Upper lobe of left lung (tissue), 6 donors: ENCODE measurements around the gene PROSER3. TPM values are rescaled to one million over a fixed set of nuclear protein-coding genes. Genes with fewer than 3 reads are reported as not detected.

Experiments used
- ATAC-seq, 2 donors: fragments of 200-7000 bp; cut with Tn5 transposase; one replicate each; pipeline ENCODE4 v1.9.1; 2022; ENCODE audit warnings: mild to moderate bottlenecking in 2 of 2, moderate library complexity in 2 of 2; ENCODE audit not compliant: low FRiP score in 2 of 2
- DNase-seq, 2 donors: peaks; one replicate each; pipeline ENCODE4 v3.0.0-alpha.2; 2019 to 2020
- H3K27ac ChIP-seq, 4 donors: fragments of 200-600 bp; sonication (generic); one replicate each; pipeline ENCODE4 v1.5.1; 2016 to 2019
- H3K27me3 ChIP-seq, 4 donors: fragments of 200-600 bp; sonication (generic); one replicate each; pipeline ENCODE4 v1.5.1; 2017 to 2019
- H3K36me3 ChIP-seq, 4 donors: fragments of 200-600 bp; sonication (generic); one replicate each; pipeline ENCODE4 v1.5.1; 2016 to 2019
- H3K4me1 ChIP-seq, 4 donors: fragments of 200-600 bp; sonication (generic); one replicate each; pipeline ENCODE4 v1.5.1; 2018 to 2019
- H3K4me3 ChIP-seq, 4 donors: fragments of 200-600 bp; sonication (generic); one replicate each; pipeline ENCODE4 v1.5.1; 2017 to 2019; ENCODE audit warnings: mild to moderate bottlenecking in 2 of 4, moderate library complexity in 1 of 4
- H3K9me3 ChIP-seq, 4 donors: fragments of 200-600 bp; sonication (generic); one replicate each; pipeline ENCODE4 v1.5.1; 2018 to 2019
- EP300 ChIP-seq, 4 donors: sonication (generic); formaldehyde crosslinking; IDR thresholded peaks; one replicate each; pipeline ENCODE4 v1.5.1; 2017; ENCODE audit warnings: antibody characterized with exemption in 4 of 4, control low read depth in 2 of 4
- POLR2A ChIP-seq, 4 donors: fragments of 450-650 bp; IDR thresholded peaks; one replicate each; pipeline ENCODE4 v1.5.1; 2016 to 2017; ENCODE audit warnings: antibody characterized with exemption in 4 of 4, mild to moderate bottlenecking in 2 of 4
- POLR2AphosphoS5 ChIP-seq, 2 donors: sonication (generic); formaldehyde crosslinking; IDR thresholded peaks; one replicate each; pipeline ENCODE4 v1.5.1; 2017; ENCODE audit warnings: antibody characterized with exemption in 2 of 2
- WGBS, 2 donors: methylation state at CpG; one replicate each; pipeline ENCODE4 v1.1.5; 2017 to 2018; 5-methylcytosine and 5-hydroxymethylcytosine counted together
- total RNA-seq, 6 donors: library from RNA; depleted of rRNA in 4 of 6; stranded (reverse); fragments of >200 nt in 4 of 6; gene quantifications; one replicate each; pipeline versions ENCODE4 v1.1.0 to v1.2.1, GENCODE V29; 2016 to 2021
- TF ChIP-seq, protein P1 (sequence below), 6 experiments: fragments of 450-650 bp in 4 of 6; fragments of 200-600 bp in 2 of 6; sonication (generic) in 2 of 6; IDR thresholded peaks; one replicate each; pipeline ENCODE4 v1.5.1; 2016 to 2019; ENCODE audit warnings: antibody characterized with exemption in 6 of 6
- donor health status: DM: no; HTN: no; CAD: no; lungs with moderate emphysema.
- donor health status: DM: no; HTN: yes; CAD: no; lungs with severe emphysema.

The PROSER3 gene
- total RNA-seq, 6 donors from 2014 or later = 13.8 to 32.5 (median 19.5) TPM

DNA sequence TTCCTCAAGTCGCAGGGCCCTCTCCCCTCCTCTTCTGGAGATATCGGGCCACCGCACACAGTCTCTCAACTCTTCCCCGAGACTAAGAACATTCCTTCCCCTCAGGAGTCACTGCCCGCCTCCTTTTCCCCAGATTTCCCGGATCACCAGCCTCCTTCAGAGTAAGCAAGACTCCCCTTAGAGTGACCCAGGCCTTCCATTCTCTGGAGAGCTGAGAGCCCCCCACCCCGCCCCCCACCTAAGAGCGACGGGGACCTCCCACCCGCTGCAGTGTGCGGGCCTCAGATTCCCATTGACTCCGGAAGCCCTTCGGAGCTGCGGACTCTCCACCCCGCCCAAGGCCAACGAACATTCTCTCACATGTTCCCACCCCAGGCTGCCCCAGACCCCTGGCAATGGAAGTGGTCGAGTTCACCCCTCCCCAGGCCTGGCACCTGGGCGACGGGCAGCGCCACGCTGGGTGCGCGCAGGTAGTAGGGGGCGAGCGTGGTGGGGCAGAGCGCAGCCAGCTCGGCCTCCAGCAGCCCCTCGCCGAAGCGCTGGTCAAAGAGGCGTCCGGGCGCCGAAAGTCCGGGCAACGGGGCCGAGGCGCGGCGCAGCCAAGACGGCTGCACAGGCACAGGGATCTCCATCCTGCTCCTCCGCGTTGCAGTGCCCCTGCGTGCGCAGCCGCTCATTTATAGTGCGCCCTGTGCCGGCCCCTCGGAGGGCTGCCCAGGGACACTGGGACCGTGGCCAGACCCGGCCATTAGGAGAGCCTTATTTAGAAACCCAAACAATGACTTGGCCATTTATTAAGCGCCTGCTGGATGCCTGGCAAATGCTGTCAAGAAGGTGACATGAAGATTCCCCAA, 1.4 kb upstream of the PROSER3 start, which contains the start of gene HSPB6:
TSS of gene HSPB6 (minus strand) at position 653 of the 854 bp plus-strand sequence. CDS start at position 632, 21 bp downstream.
- H3K27ac ChIP-seq = peak within 1 kb of the TSS; percentile 92 to 98 (median 95)
- H3K4me1 ChIP-seq = peaks cover 32 to 43% (median 34%) of the 10 kb centered on the region in 4 donors
- peak within 1 kb of the TSS; percentile 47 to 99 (median 75) for H3K4me3 ChIP-seq
- TF ChIP-seq POLR2AphosphoS5 (IDR thresholded peaks at IDR 0.05) = peak; percentile 15 to 42
- TF ChIP-seq EP300 (IDR thresholded peaks at IDR 0.05) = no peak
- TF ChIP-seq POLR2A (IDR thresholded peaks at IDR 0.05) = peak in 2 of 4 donors; percentile 39 to 60
- 15 to 17% methylated on average over 6 to 34 of the region's 52 CpGs for WGBS, 2 donors
- peak in 1 of 2 donors; percentile 90 for DNase-seq
- ATAC-seq = peak in 1 of 2 donors; percentile 28
- H3K9me3 ChIP-seq = no peaks in the 10 kb centered on the region
- H3K36me3 ChIP-seq = peaks cover 15 to 33% (median 31%) of the 10 kb centered on the region in 4 donors
- peaks cover 0 to 3% (median 1%) of the 10 kb centered on the region in 4 donors for H3K27me3 ChIP-seq

DNA sequence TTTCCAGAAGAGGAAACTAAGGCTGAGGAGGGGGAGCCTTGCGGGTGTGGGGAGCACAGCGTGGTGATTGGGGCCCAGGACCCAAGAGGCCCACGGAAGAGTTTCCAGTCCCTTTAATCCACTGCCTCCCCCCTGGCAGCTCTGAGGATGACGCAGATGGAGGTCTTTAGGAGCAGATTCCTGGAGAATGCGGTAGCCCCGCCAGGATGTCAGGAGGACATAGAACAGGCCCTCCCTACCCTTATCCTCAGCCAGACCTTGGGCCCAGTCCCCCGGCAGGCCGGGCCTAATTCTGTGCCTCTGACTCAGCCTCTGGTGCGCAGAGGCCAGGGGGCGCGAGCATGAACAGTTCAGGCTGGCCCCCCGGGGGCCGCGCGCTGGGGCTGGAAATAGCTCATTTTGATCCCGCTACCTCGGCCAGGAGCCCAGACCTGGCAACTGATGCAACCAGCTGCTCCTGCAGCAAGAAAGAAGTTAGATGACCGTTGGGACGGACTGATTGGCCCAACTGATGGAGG, 686 bp upstream of the PROSER3 start:
- H3K36me3 ChIP-seq = peaks cover 15 to 35% (median 31%) of the 10 kb centered on the region in 4 donors
- no peak for TF ChIP-seq POLR2A (IDR thresholded peaks at IDR 0.05)
- TF ChIP-seq POLR2AphosphoS5 (IDR thresholded peaks at IDR 0.05) = peak in 1 of 2 donors; percentile 11
- peaks cover 0 to 3% (median 1%) of the 10 kb centered on the region in 4 donors for H3K27me3 ChIP-seq
- peak; percentile 66 to 69 for ATAC-seq
- peak; percentile 45 to 92 for DNase-seq
- WGBS, 2 donors = 10 to 28% methylated on average over 6 to 19 of the region's 19 CpGs
- H3K27ac ChIP-seq = peak overlapping the region; percentile 86 to 98 (median 92)
- H3K4me1 ChIP-seq = peaks cover 32 to 43% (median 34%) of the 10 kb centered on the region in 4 donors
- H3K9me3 ChIP-seq = no peaks in the 10 kb centered on the region
- H3K4me3 ChIP-seq = peak overlapping the region; percentile 47 to 99 (median 75)

DNA sequence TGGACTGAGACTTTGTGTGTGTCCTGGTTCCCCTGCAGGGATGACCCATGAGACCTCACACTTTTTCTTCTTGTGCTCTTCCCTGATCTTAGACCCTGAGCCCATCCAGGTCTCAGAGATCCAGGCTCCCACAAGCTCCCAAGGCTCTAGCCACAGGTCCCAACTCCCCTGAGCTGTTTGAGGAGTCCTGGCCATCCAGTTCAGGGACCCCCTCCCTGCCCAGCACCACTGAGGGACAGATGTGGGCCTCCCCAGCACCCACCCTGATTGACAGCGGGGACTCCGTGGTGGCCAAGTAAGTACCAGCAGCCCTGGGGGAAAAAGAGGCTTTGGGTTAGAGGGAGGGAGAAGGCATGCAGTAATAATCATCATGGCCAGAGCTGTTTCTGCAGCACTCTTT, 1.7 kb downstream of the PROSER3 start:
- H3K4me3 ChIP-seq = no peak overlapping the region
- TF ChIP-seq EP300 (IDR thresholded peaks at IDR 0.05) = no peak
- TF ChIP-seq, protein P1, sequence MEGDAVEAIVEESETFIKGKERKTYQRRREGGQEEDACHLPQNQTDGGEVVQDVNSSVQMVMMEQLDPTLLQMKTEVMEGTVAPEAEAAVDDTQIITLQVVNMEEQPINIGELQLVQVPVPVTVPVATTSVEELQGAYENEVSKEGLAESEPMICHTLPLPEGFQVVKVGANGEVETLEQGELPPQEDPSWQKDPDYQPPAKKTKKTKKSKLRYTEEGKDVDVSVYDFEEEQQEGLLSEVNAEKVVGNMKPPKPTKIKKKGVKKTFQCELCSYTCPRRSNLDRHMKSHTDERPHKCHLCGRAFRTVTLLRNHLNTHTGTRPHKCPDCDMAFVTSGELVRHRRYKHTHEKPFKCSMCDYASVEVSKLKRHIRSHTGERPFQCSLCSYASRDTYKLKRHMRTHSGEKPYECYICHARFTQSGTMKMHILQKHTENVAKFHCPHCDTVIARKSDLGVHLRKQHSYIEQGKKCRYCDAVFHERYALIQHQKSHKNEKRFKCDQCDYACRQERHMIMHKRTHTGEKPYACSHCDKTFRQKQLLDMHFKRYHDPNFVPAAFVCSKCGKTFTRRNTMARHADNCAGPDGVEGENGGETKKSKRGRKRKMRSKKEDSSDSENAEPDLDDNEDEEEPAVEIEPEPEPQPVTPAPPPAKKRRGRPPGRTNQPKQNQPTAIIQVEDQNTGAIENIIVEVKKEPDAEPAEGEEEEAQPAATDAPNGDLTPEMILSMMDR (IDR thresholded peaks at IDR 0.05) = no peak
- no peak for TF ChIP-seq POLR2A (IDR thresholded peaks at IDR 0.05)
- TF ChIP-seq POLR2AphosphoS5 (IDR thresholded peaks at IDR 0.05) = no peak
- H3K9me3 ChIP-seq = no peaks in the 10 kb centered on the region
- ATAC-seq (no peak), DNase-seq (no peak)
- H3K27ac ChIP-seq = no peak overlapping the region
- H3K36me3 ChIP-seq = peaks cover 0 to 30% (median 22%) of the 10 kb centered on the region in 4 donors
- peaks cover 32 to 43% (median 34%) of the 10 kb centered on the region in 4 donors for H3K4me1 ChIP-seq
- peaks cover 0 to 3% (median 1%) of the 10 kb centered on the region in 4 donors for H3K27me3 ChIP-seq
- 96 to 100% methylated on average over 1 to 2 of the region's 2 CpGs for WGBS, 2 donors

DNA sequence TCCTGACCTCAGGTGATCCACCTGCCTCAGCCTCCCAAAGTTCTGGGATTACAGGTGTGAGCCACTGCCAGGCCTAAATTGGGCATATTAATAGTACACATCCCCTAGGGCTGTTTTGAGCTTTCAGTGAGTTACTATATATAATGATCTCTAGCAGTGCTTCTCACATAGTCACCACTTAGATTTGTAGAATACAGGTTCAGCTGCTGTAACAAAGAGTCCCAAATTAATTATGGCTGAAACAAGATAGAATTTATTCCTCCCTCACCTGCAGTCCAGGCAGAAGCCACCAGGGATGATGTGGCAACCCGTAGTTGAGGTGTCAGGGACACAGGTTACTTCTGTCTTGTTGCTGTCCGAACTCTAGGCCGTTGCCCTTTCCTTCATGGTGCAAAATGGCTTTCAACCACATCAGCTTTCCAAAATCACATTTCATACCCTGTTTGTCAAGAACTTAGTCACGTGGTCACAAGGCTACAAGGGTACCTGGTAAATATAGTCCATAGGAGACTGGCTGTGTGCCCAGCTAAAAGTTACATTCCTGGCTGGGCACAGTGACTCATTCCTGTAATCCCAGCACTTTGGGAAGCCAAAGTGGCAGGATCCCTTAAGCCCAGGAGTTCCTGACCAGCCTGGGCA, 2.9 kb downstream of the PROSER3 start:
- TF ChIP-seq POLR2A (IDR thresholded peaks at IDR 0.05) (no peak), POLR2AphosphoS5 (IDR thresholded peaks at IDR 0.05) (no peak)
- TF ChIP-seq, protein P1 (IDR thresholded peaks at IDR 0.05) = no peak

DNA sequence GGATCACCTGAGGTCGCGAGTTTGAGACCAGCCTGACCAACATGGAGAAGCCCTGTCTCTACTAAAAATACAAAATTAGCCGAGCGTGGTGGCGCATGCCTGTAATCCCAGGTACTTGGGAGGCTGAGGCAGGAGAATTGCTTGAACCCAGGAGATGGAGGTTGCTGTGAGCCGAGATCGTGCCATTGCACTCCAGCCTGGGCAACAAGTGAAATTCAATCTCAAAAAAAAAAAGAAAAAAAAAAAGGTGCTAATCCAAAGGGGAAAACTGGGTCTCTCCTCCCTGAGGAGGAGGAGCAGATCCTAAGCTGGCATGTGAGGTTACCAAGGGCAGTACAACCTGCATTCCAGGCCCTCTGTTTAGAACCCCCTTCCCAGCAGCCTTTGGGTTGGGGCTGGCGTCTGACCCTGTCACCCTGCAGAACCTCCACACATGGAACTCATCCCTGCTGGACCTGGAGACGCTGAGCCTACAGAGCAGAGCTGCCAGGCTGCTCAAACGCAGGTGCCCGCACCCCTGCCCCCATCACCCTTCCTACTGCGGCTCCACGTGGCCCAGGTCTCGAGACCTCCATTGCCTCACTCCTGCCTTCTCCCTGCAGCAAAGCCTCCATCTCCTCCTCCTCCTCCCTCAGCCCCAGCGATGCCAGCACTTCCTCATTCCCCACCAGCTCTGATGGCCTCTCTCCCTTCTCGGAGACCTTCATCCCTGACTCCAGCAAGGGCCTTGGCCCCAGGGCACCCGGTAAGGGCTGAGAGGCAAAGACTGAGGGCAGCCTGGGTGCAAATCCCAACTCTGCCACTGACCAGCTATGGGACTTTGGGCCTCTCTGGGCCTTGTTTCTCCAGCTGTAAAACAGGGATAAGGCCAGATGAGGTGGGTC, 6.7 kb downstream of the PROSER3 start:
- Histone ChIP-seq H3K9me3 (no peaks in the 10 kb centered on the region), H3K4me3 (no peak overlapping the region), H3K4me1 (peaks cover 0 to 4% (median 0%) of the 10 kb centered on the region in 4 donors), H3K27ac (no peak overlapping the region), H3K27me3 (no peaks in the 10 kb centered on the region), H3K36me3 (peaks cover 0 to 65% (median 35%) of the 10 kb centered on the region in 4 donors)
- ATAC-seq (no peak), DNase-seq (no peak)
- WGBS, 2 donors = 94 to 95% methylated on average over 17 of the region's 17 CpGs
- TF ChIP-seq POLR2AphosphoS5 (IDR thresholded peaks at IDR 0.05) (no peak), POLR2A (IDR thresholded peaks at IDR 0.05) (no peak), EP300 (IDR thresholded peaks at IDR 0.05) (no peak)
- TF ChIP-seq, protein P1 (IDR thresholded peaks at IDR 0.05) = no peak

More for the DNA sequence above, 2.9 kb downstream of the PROSER3 start:
- ATAC-seq = no peak
- H3K36me3 ChIP-seq = peaks cover 0 to 40% (median 30%) of the 10 kb centered on the region in 4 donors
- no peak for DNase-seq
- peaks cover 0 to 3% (median 0%) of the 10 kb centered on the region in 4 donors for H3K27me3 ChIP-seq
- peaks cover 27 to 33% (median 28%) of the 10 kb centered on the region in 4 donors for H3K4me1 ChIP-seq
- H3K4me3 ChIP-seq = no peak overlapping the region
- no peak overlapping the region for H3K27ac ChIP-seq
- no peaks in the 10 kb centered on the region for H3K9me3 ChIP-seq
- WGBS, 2 donors = 93 to 95% methylated on average over 4 of the region's 4 CpGs
